ENCODE data around the gene TBC1D9B. TPM values are rescaled to one million over a fixed set of nuclear protein-coding genes. Genes with fewer than 3 reads are reported as not detected.

TBC1D9B gene
- total RNA-seq, 1 experiment from 2014 or later, result 70.9 TPM

DNA sequence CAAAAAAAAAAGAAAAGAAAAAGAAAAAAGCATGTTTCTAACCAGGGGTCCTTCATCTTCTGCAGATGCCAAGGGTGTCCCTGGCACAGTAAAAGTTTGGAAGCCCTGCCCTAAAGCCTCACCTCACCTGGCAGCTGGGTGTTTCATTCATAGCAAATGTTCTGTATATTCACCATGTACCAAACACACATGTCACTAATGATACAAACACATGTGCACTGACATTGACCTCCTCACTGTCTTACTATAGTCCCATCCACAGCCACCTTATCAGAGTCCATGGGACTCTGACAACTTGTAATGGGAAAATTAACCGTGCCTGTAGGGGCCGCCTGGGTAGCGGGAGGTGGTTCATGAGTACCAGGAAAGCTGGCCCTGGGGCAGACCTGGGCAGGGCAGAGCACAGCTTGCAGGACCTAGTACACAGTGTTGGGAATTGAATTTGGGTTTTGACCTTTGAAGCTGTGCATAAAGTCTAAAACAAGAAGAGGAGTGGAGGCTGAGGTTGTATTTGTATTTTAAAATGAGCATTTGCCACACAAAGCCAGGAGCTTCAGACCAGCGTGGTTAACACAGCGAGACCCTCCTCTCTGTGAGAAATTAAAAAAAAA lies 94.6 kb downstream of the TBC1D9B start:
- no peak overlapping the region for H3K27ac Mint-ChIP-seq

More for the DNA sequence above, 94.6 kb downstream of the TBC1D9B start:
- H3K27me3 Mint-ChIP-seq (ENCODE audit: low read depth), result peaks cover 20% of the 10 kb centered on the region
- DNase-seq (ENCODE audit: low spot score) (no peak), ATAC-seq (no peak)
- peaks cover 28% of the 10 kb centered on the region for H3K4me1 Mint-ChIP-seq
- no peak for TF ChIP-seq KAT7 (CRISPR knock-in tag; IDR thresholded peaks at IDR 0.05; ENCODE audit: borderline replicate concordance)
- TF ChIP-seq, protein P1, sequence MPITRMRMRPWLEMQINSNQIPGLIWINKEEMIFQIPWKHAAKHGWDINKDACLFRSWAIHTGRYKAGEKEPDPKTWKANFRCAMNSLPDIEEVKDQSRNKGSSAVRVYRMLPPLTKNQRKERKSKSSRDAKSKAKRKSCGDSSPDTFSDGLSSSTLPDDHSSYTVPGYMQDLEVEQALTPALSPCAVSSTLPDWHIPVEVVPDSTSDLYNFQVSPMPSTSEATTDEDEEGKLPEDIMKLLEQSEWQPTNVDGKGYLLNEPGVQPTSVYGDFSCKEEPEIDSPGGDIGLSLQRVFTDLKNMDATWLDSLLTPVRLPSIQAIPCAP (CRISPR knock-in tag; IDR thresholded peaks at IDR 0.05), result no peak
- no peak for TF ChIP-seq NFE2L1 (CRISPR knock-in tag; IDR thresholded peaks at IDR 0.05)
- TF ChIP-seq GTF2I (CRISPR knock-in tag; conservative IDR thresholded peaks at IDR 0.05), result no peak
- no peak for TF ChIP-seq ATF1 (CRISPR knock-in tag; IDR thresholded peaks at IDR 0.05)
- TF ChIP-seq, protein P2, sequence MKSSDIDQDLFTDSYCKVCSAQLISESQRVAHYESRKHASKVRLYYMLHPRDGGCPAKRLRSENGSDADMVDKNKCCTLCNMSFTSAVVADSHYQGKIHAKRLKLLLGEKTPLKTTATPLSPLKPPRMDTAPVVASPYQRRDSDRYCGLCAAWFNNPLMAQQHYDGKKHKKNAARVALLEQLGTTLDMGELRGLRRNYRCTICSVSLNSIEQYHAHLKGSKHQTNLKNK (CRISPR knock-in tag; IDR thresholded peaks at IDR 0.05), result no peak
- TF ChIP-seq CBFB (CRISPR knock-in tag; IDR thresholded peaks at IDR 0.05; ENCODE audit: low read depth), result no peak
- TF ChIP-seq NFYB (CRISPR knock-in tag; conservative IDR thresholded peaks at IDR 0.05; ENCODE audit: low read depth), result no peak
- TF ChIP-seq, protein P3, sequence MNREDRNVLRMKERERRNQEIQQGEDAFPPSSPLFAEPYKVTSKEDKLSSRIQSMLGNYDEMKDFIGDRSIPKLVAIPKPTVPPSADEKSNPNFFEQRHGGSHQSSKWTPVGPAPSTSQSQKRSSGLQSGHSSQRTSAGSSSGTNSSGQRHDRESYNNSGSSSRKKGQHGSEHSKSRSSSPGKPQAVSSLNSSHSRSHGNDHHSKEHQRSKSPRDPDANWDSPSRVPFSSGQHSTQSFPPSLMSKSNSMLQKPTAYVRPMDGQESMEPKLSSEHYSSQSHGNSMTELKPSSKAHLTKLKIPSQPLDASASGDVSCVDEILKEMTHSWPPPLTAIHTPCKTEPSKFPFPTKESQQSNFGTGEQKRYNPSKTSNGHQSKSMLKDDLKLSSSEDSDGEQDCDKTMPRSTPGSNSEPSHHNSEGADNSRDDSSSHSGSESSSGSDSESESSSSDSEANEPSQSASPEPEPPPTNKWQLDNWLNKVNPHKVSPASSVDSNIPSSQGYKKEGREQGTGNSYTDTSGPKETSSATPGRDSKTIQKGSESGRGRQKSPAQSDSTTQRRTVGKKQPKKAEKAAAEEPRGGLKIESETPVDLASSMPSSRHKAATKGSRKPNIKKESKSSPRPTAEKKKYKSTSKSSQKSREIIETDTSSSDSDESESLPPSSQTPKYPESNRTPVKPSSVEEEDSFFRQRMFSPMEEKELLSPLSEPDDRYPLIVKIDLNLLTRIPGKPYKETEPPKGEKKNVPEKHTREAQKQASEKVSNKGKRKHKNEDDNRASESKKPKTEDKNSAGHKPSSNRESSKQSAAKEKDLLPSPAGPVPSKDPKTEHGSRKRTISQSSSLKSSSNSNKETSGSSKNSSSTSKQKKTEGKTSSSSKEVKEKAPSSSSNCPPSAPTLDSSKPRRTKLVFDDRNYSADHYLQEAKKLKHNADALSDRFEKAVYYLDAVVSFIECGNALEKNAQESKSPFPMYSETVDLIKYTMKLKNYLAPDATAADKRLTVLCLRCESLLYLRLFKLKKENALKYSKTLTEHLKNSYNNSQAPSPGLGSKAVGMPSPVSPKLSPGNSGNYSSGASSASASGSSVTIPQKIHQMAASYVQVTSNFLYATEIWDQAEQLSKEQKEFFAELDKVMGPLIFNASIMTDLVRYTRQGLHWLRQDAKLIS (CRISPR knock-in tag; IDR thresholded peaks at IDR 0.05; ENCODE audit: borderline replicate concordance), result no peak
- TF ChIP-seq, protein P4, sequence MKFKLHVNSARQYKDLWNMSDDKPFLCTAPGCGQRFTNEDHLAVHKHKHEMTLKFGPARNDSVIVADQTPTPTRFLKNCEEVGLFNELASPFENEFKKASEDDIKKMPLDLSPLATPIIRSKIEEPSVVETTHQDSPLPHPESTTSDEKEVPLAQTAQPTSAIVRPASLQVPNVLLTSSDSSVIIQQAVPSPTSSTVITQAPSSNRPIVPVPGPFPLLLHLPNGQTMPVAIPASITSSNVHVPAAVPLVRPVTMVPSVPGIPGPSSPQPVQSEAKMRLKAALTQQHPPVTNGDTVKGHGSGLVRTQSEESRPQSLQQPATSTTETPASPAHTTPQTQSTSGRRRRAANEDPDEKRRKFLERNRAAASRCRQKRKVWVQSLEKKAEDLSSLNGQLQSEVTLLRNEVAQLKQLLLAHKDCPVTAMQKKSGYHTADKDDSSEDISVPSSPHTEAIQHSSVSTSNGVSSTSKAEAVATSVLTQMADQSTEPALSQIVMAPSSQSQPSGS (CRISPR knock-in tag; IDR thresholded peaks at IDR 0.05; ENCODE audit: borderline replicate concordance, low read depth), result no peak
- TF ChIP-seq, protein P5, sequence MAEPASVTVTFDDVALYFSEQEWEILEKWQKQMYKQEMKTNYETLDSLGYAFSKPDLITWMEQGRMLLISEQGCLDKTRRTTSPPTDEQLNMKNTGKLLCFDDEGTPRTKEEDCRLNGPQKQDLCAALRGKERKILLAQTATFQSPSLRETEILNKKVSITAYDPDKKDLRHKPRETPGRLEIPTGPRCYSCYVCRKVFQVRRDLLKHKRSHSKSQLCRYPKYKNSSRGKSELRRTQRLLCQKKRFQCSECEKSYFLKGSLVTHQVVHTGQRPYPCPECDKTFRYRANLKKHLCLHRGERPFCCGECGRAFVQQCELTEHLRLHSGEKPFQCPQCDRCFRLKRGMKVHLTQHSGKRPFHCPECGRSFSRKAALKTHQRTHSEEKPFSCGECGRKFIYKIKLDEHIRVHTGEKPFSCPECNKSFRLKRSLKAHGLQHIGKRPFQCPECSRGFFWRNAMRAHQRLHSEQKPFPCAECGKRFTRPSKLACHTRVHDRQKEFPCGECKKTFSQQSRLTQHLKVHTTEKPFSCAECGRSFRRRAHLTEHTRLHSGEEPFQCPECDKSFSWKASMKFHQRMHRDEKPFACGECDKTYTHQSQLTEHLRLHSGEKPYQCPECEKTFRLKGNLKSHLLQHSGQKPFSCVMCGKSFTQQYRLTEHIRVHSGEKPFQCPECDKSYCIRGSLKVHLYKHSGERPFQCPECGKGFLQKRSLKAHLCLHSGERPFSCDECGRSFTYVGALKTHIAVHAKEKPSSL (CRISPR knock-in tag; conservative IDR thresholded peaks at IDR 0.05), result no peak
- TF ChIP-seq ZNF671 (CRISPR knock-in tag; IDR thresholded peaks at IDR 0.05), result no peak
- TF ChIP-seq, protein P6, sequence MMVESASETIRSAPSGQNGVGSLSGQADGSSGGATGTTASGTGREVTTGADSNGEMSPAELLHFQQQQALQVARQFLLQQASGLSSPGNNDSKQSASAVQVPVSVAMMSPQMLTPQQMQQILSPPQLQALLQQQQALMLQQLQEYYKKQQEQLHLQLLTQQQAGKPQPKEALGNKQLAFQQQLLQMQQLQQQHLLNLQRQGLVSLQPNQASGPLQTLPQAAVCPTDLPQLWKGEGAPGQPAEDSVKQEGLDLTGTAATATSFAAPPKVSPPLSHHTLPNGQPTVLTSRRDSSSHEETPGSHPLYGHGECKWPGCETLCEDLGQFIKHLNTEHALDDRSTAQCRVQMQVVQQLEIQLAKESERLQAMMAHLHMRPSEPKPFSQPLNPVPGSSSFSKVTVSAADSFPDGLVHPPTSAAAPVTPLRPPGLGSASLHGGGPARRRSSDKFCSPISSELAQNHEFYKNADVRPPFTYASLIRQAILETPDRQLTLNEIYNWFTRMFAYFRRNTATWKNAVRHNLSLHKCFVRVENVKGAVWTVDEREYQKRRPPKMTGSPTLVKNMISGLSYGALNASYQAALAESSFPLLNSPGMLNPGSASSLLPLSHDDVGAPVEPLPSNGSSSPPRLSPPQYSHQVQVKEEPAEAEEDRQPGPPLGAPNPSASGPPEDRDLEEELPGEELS (CRISPR knock-in tag; IDR thresholded peaks at IDR 0.05), result no peak
- TF ChIP-seq, protein P7, sequence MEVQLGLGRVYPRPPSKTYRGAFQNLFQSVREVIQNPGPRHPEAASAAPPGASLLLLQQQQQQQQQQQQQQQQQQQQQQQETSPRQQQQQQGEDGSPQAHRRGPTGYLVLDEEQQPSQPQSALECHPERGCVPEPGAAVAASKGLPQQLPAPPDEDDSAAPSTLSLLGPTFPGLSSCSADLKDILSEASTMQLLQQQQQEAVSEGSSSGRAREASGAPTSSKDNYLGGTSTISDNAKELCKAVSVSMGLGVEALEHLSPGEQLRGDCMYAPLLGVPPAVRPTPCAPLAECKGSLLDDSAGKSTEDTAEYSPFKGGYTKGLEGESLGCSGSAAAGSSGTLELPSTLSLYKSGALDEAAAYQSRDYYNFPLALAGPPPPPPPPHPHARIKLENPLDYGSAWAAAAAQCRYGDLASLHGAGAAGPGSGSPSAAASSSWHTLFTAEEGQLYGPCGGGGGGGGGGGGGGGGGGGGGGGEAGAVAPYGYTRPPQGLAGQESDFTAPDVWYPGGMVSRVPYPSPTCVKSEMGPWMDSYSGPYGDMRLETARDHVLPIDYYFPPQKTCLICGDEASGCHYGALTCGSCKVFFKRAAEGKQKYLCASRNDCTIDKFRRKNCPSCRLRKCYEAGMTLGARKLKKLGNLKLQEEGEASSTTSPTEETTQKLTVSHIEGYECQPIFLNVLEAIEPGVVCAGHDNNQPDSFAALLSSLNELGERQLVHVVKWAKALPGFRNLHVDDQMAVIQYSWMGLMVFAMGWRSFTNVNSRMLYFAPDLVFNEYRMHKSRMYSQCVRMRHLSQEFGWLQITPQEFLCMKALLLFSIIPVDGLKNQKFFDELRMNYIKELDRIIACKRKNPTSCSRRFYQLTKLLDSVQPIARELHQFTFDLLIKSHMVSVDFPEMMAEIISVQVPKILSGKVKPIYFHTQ (CRISPR knock-in tag; IDR thresholded peaks at IDR 0.05), result no peak
- TF ChIP-seq, protein P8, sequence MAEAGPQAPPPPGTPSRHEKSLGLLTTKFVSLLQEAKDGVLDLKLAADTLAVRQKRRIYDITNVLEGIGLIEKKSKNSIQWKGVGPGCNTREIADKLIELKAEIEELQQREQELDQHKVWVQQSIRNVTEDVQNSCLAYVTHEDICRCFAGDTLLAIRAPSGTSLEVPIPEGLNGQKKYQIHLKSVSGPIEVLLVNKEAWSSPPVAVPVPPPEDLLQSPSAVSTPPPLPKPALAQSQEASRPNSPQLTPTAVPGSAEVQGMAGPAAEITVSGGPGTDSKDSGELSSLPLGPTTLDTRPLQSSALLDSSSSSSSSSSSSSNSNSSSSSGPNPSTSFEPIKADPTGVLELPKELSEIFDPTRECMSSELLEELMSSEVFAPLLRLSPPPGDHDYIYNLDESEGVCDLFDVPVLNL (CRISPR knock-in tag; IDR thresholded peaks at IDR 0.05; ENCODE audit: borderline replicate concordance, low read depth), result no peak
- TF ChIP-seq TEAD4 (CRISPR knock-in tag; IDR thresholded peaks at IDR 0.05), result no peak
- peaks cover 14% of the 10 kb centered on the region for H3K36me3 Mint-ChIP-seq
- ChIA-PET POLR2A (no interaction called here), CTCF (interaction anchor here (0.6 to 1.1 kb wide), 3 partner anchors 10 to 109 kb away, joined by 3 read pairs; no protein-coding TSS in a partner anchor)
- H3K9me3 Mint-ChIP-seq, result no peaks in the 10 kb centered on the region
- H3K4me3 Mint-ChIP-seq, result no peak overlapping the region
